Endothelial cell (in vitro differentiated cells): ENCODE measurements around the gene XG. TPM values are rescaled to one million over a fixed set of nuclear protein-coding genes. Genes with fewer than 3 reads are reported as not detected.
"Not testable (repeated sequence)": the region's sequence is repeated elsewhere in the genome, so short reads cannot be mapped to it uniquely, and the experiment has no call there.

Experiments used
- DNase-seq: peaks from one replicate; pipeline ENCODE4 v3.0.0; 2021; ENCODE audit warnings: low spot score
- H3K27ac Mint-ChIP-seq: one replicate; pipeline ENCODE4 v1.8.0; 2021; ENCODE audit warnings: mixed read lengths, inconsistent platforms; ENCODE audit not compliant: unreplicated experiment
- H3K27me3 Mint-ChIP-seq: one replicate; pipeline ENCODE4 v1.8.0; 2021; ENCODE audit warnings: mild to moderate bottlenecking, moderate library complexity, mixed read lengths, inconsistent platforms; ENCODE audit not compliant: unreplicated experiment
- H3K36me3 Mint-ChIP-seq: one replicate; pipeline ENCODE4 v1.8.0; 2021; ENCODE audit warnings: mild to moderate bottlenecking, low read depth, mixed read lengths, inconsistent platforms; ENCODE audit not compliant: unreplicated experiment
- H3K4me1 Mint-ChIP-seq: one replicate; pipeline ENCODE4 v1.8.0; 2021; ENCODE audit warnings: mild to moderate bottlenecking, mixed read lengths, inconsistent platforms; ENCODE audit not compliant: unreplicated experiment
- H3K4me3 Mint-ChIP-seq: one replicate; pipeline ENCODE4 v1.8.0; 2021; ENCODE audit warnings: mild to moderate bottlenecking, mixed read lengths, inconsistent platforms; ENCODE audit not compliant: unreplicated experiment
- H3K9me3 Mint-ChIP-seq: one replicate; pipeline ENCODE4 v1.8.0; 2021; ENCODE audit warnings: mixed read lengths, inconsistent platforms; ENCODE audit not compliant: unreplicated experiment
- CTCF ChIP-seq: fragments of 200-600 bp; sonication (generic); IDR thresholded peaks from one replicate; pipeline ENCODE4 v1.5.0; 2021; ENCODE audit warnings: antibody characterized with exemption; ENCODE audit not compliant: unreplicated experiment
- total RNA-seq: library from RNA; stranded (reverse); fragmentation: NEBNext Ultra II Directional; extraction: Animal tissue kit (Norgen Biotek cat#: 25700); gene quantifications from one replicate; pipeline ENCODE4 v1.2.1, GENCODE V29; 2021; ENCODE audit not compliant: unreplicated experiment

Gene XG
- total RNA-seq, 1 donor from 2014 or later = 0.18 TPM

- H3K27ac Mint-ChIP-seq, H3K36me3 Mint-ChIP-seq, H3K27me3 Mint-ChIP-seq, H3K4me3 Mint-ChIP-seq, H3K9me3 Mint-ChIP-seq, H3K4me1 Mint-ChIP-seq: not testable (repeated sequence)
- DNase-seq = peak; percentile 29
- TF ChIP-seq CTCF = peak; percentile 46
These were observed 60.5 kb downstream of the XG start for GRCh38 chrX:2812161-2812907.

GRCh38 chrX:2817036-2817435 lies 65.2 kb downstream of the XG start:
- no peak for TF ChIP-seq CTCF
- Mint-ChIP-seq H3K4me1 (no peaks in the 10 kb centered on the region), H3K9me3 (no peaks in the 10 kb centered on the region), H3K27me3 (peaks cover 3% of the 10 kb centered on the region), H3K36me3 (no peaks in the 10 kb centered on the region), H3K4me3 (no peak overlapping the region), H3K27ac (no peak overlapping the region)
- DNase-seq = no peak

- H3K36me3 Mint-ChIP-seq = no peaks in the 10 kb centered on the region
- no peaks in the 10 kb centered on the region for H3K9me3 Mint-ChIP-seq
- peaks cover under 1% of the 10 kb centered on the region for H3K27me3 Mint-ChIP-seq
- H3K4me3 Mint-ChIP-seq = no peak overlapping the region
- DNase-seq = no peak
- TF ChIP-seq CTCF = no peak
- H3K27ac Mint-ChIP-seq = no peak overlapping the region
- no peaks in the 10 kb centered on the region for H3K4me1 Mint-ChIP-seq
These were observed 67.7 kb downstream of the XG start for GRCh38 chrX:2819345-2820135.

- Mint-ChIP-seq H3K4me3 (no peak overlapping the region), H3K4me1 (no peaks in the 10 kb centered on the region), H3K9me3 (no peaks in the 10 kb centered on the region), H3K36me3 (no peaks in the 10 kb centered on the region), H3K27me3 (no peaks in the 10 kb centered on the region), H3K27ac (no peak overlapping the region)
- DNase-seq = no peak
- TF ChIP-seq CTCF = no peak
These were observed 68.4 kb downstream of the XG start for GRCh38 chrX:2820136-2820771.
